ENCODE data around the gene PRR15L.

- no peak for TF ChIP-seq CTCF (IDR thresholded peaks at IDR 0.05)
- TF ChIP-seq POLR2A (IDR thresholded peaks at IDR 0.05) = no peak
Measured at GRCh38 chr17:47982645-47983390, 25.1 kb upstream of the PRR15L start.

Data from breast epithelium (tissue), 3 donors.